AG09319 (cell line): ENCODE data around the gene CETP.

Experiments used
- DNase-seq: peaks from one replicate; pipeline ENCODE4 v3.0.0-alpha.2; 2010; ENCODE audit warnings: low read depth; ENCODE audit errors: extremely low read depth
- CTCF ChIP-seq: IDR thresholded peaks from 2 replicates; pipeline ENCODE4 v1.5.1; 2011; ENCODE audit warnings: low read depth, mild to moderate bottlenecking, inconsistent platforms, low read length, moderate library complexity

The CETP gene

GRCh38 chr16:56980201-56980535 lies 18.4 kb downstream of the CETP start:
- no peak for DNase-seq
- no peak for TF ChIP-seq CTCF

GRCh38 chr16:56980792-56981724 lies 19.3 kb downstream of the CETP start:
- TF ChIP-seq CTCF = no peak
- no peak for DNase-seq

- no peak for DNase-seq
- TF ChIP-seq CTCF = no peak
These were observed 20.1 kb downstream of the CETP start for GRCh38 chr16:56981729-56982271.

GRCh38 chr16:56982695-56983094 lies 20.9 kb downstream of the CETP start:
- no peak for DNase-seq
- no peak for TF ChIP-seq CTCF

- no peak for DNase-seq
- no peak for TF ChIP-seq CTCF
These were observed 21.5 kb downstream of the CETP start for GRCh38 chr16:56983211-56983751.

- no peak for TF ChIP-seq CTCF
- no peak for DNase-seq
These were observed 22.9 kb downstream of the CETP start for GRCh38 chr16:56984639-56985038.

- DNase-seq = peak; percentile 58
- no peak for TF ChIP-seq CTCF
These were observed 23.7 kb downstream of the CETP start for GRCh38 chr16:56985288-56985961.
